ENCODE data around the gene MCCD1.
A peak's percentile ranks its signal among the peaks of the same experiment; 100 is the strongest.

The MCCD1 gene

DNA sequence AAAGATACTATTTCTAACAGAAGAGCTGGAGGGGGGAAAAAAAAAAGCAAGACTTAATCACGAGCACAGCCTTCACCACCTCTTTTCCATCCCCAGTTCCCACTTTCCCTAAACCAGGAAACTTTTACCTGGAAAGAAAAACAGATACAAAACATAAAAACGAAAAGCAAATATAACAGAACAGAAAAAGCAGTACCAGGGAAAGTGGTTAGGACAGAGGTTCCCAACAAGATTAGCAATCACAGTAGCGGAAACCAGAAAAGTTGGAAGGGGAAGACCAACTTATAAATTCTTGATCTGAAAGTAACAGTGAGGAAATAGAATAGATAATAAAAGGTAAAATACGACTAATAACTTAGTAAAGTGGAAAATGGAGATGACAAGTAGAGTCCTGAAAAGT lies 11.9 kb downstream of the MCCD1 start:
- TF ChIP-seq, protein P1, sequence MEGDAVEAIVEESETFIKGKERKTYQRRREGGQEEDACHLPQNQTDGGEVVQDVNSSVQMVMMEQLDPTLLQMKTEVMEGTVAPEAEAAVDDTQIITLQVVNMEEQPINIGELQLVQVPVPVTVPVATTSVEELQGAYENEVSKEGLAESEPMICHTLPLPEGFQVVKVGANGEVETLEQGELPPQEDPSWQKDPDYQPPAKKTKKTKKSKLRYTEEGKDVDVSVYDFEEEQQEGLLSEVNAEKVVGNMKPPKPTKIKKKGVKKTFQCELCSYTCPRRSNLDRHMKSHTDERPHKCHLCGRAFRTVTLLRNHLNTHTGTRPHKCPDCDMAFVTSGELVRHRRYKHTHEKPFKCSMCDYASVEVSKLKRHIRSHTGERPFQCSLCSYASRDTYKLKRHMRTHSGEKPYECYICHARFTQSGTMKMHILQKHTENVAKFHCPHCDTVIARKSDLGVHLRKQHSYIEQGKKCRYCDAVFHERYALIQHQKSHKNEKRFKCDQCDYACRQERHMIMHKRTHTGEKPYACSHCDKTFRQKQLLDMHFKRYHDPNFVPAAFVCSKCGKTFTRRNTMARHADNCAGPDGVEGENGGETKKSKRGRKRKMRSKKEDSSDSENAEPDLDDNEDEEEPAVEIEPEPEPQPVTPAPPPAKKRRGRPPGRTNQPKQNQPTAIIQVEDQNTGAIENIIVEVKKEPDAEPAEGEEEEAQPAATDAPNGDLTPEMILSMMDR (IDR thresholded peaks at IDR 0.05; ENCODE audit: low read depth, low read length), result no peak
- peak overlapping the region; percentile 81 for H3K4me3 ChIP-seq (ENCODE audit: low read depth, low read length)

DNA sequence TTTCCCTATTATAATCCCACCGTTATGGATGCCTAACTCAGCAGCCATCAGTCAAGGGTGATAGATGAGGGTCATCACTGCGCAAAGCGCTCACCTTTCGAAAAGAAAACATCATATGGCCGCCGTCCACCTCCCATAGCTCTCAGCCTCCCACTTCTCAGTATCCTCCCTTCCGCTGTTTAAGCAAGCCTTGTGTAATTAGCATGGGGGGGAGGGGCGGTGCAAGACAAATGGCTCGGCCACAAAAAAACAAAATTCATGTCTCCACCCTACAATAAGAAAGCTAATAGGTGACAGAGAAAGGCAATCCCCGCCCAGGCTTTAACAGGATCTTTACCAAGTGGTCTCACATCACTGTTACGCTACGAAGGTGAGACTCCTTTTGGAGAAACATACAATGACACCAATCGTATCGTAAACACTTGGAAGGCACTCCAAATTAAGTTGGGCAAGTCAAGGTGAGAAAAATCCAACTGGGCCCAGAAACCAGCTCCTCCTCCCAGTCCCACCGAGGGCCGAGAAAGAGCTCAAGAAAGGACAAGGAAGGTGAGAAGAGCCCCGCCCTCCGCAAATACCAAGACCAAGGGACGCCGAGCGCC lies 12.4 kb downstream of the MCCD1 start:
- H3K4me3 ChIP-seq (ENCODE audit: low read depth, low read length), result peak overlapping the region; percentile 81
- TF ChIP-seq, protein P1 (IDR thresholded peaks at IDR 0.05; ENCODE audit: low read depth, low read length), result no peak

DNA sequence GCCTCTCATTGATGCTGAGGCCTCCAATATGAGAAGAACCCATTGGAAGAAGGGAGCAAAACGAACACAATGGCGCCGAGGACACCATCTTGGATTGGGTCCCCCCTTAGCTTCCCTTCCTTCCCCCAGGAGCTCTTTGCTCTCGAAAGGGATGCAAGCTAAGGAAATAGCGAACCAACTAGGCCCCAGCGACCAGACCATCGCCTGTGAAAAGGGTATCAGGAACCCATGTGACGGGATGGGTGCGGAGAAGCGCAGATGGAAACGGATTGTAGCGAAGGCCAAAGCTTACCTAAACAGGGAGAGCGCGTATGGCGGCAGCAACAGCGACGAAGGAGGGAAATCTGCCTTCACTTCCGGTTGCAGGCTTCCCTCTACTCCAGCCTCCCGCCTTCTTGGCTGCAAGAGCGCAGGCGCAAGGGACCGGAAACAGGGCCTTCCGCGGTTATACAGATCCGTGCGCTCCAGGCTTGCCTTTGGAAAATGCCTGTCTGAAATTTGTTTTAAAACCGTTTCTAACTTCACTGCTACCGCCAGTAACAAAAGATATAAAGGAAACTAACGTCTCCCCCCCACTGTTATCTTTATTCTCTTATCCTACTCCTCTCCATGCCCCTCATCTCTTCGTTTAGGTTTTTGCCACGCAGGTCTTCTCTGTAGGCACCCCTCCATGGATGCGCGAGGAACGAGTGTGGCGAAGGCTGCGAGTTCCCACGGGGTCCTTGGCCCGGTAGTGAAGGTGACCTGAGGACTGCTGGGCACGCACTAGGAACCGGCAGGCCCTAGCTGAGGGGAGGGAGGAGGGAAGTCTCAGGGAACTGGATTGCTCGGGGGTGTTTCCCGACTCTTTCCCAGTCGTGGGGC lies 13.1 kb downstream of the MCCD1 start, which contains the start of gene DDX39B:
TSS of gene DDX39B (minus strand) at position 346 of the 864 bp plus-strand sequence. CDS start 1,471 bp downstream, outside the sequence.
- peak within 1 kb of the TSS; percentile 81 for H3K4me3 ChIP-seq (ENCODE audit: low read depth, low read length)

DNA sequence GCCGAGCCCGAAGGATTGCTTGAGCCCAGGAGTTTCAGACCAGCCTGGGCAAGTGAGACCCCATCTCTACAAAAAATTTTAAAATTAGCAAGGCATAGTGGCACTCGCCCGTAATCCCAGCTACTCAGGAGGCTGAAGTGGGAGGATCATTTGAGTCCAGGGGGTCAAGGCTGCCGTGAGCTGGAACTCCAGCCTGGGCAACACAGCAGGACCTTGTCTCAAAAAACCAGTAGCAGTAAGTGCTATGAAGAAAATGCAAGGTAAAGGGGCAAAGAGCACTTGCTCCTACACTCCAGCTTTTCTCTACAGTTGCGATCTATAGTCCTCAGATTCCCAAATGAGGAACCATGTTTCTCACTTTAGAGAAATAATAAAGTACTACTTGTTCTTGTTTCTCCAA lies 14.9 kb downstream of the MCCD1 start:
- no peak overlapping the region for H3K4me3 ChIP-seq (ENCODE audit: low read depth, low read length)

More for the DNA sequence above, 13.1 kb downstream of the MCCD1 start, which contains the start of gene DDX39B:
- TF ChIP-seq, protein P1 (IDR thresholded peaks at IDR 0.05; ENCODE audit: low read depth, low read length), result no peak

DNA sequence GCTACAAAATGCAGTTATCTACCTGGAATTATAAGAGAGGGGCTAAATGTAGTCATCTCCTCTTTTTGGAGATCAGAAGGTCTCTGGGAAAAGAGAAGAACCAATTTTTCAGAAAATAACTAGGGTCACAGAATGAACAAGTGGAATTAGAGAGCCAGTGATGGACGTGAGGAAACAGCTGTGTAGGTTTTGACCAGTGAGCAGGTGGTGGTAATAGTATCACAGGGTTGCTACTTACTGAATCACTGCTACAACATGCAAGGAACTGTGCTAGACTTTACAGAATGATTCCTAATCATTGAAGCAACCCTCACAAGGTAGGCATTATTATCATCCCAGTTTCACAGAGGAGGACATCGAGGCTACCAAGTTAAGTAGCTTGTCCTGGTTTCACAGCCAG lies 15.9 kb downstream of the MCCD1 start:
- TF ChIP-seq, protein P1 (IDR thresholded peaks at IDR 0.05; ENCODE audit: low read depth, low read length), result no peak
- no peak overlapping the region for H3K4me3 ChIP-seq (ENCODE audit: low read depth, low read length)

More for the DNA sequence above, 14.9 kb downstream of the MCCD1 start:
- TF ChIP-seq, protein P1 (IDR thresholded peaks at IDR 0.05; ENCODE audit: low read depth, low read length), result no peak

DNA sequence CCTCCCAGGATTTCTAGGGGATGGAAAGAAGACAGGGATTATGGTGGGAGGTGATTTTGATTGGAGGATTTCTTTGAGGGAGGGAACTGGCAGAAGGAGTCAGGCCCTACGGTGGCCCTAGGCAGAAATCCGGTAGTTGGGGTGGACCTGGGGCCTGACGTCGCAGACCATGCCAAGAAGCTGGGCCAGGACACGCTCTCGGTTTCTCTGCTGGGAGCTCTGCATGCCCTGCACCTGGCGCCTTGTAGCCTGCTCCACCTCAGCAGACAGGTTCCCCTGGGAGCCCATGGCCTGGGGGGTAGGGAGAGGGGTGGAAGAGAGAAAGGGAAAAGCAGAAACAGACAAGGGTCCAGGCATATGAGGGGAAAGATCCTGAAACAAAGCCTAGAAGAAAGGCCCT lies 16.5 kb downstream of the MCCD1 start:
- H3K4me3 ChIP-seq (ENCODE audit: low read depth, low read length), result no peak overlapping the region

More for the DNA sequence above, 16.5 kb downstream of the MCCD1 start:
- TF ChIP-seq, protein P1 (IDR thresholded peaks at IDR 0.05; ENCODE audit: low read depth, low read length), result no peak
